Naive B cell (primary cell): ENCODE data around the gene HDDC2. TPM values are rescaled to one million over a fixed set of nuclear protein-coding genes. Genes with fewer than 3 reads are reported as not detected.
A peak's percentile ranks its signal among the peaks of the same experiment; 100 is the strongest.

Experiments
- ATAC-seq, 2 donors: fragments of 150-1000 bp; cut with Tn5 transposase; 2 replicates each; pipeline ENCODE4 v1.10.0; 2021; ENCODE audit warnings: low read depth in 2 of 2, mild to moderate bottlenecking in 2 of 2, moderate library complexity in 2 of 2
- DNase-seq: peaks from one replicate; pipeline ENCODE4 v3.0.0; 2022
- H3K27ac Mint-ChIP-seq, 6 donors: one replicate each; pipeline ENCODE4 v1.8.0; 2020 to 2022; ENCODE audit warnings: mild to moderate bottlenecking in 6 of 6, mixed read lengths in 6 of 6, moderate library complexity in 5 of 6, inconsistent platforms in 2 of 6
- H3K27me3 Mint-ChIP-seq, 3 donors: one replicate each; pipeline ENCODE4 v1.8.0; 2021 to 2022; ENCODE audit warnings: mixed read lengths in 3 of 3, mild to moderate bottlenecking in 1 of 3
- H3K36me3 Mint-ChIP-seq, 2 donors: one replicate each; pipeline ENCODE4 v1.8.0; 2020 to 2022; ENCODE audit warnings: mixed read lengths in 2 of 2, inconsistent platforms in 1 of 2, mild to moderate bottlenecking in 1 of 2
- H3K4me1 Mint-ChIP-seq, 3 donors: one replicate each; pipeline ENCODE4 v1.8.0; 2020 to 2022; ENCODE audit warnings: mixed read lengths in 3 of 3, inconsistent platforms in 1 of 3, mild to moderate bottlenecking in 1 of 3, moderate library complexity in 1 of 3
- H3K4me3 Mint-ChIP-seq, 8 donors: one replicate each; pipeline ENCODE4 v1.8.0; 2020 to 2022; ENCODE audit warnings: mild to moderate bottlenecking in 8 of 8, mixed read lengths in 8 of 8, moderate library complexity in 8 of 8, inconsistent platforms in 2 of 8
- H3K9me3 Mint-ChIP-seq, 7 donors: one replicate each; pipeline ENCODE4 v1.8.0; 2020 to 2022; ENCODE audit warnings: mixed read lengths in 7 of 7, mild to moderate bottlenecking in 5 of 7, inconsistent platforms in 2 of 7, moderate library complexity in 1 of 7
- polyA plus RNA-seq, 6 donors: library from polyadenylated mRNA; unstranded; fragments of 300-500 nt; fragmentation: Illumina TruSeq; gene quantifications; one replicate each; pipeline ENCODE4 v1.2.3, GENCODE V29; 2021; ENCODE audit warnings: low read depth in 6 of 6

Gene HDDC2
- polyA plus RNA-seq, 6 donors from 2014 or later = 79.1 to 137 (median 102) TPM

DNA sequence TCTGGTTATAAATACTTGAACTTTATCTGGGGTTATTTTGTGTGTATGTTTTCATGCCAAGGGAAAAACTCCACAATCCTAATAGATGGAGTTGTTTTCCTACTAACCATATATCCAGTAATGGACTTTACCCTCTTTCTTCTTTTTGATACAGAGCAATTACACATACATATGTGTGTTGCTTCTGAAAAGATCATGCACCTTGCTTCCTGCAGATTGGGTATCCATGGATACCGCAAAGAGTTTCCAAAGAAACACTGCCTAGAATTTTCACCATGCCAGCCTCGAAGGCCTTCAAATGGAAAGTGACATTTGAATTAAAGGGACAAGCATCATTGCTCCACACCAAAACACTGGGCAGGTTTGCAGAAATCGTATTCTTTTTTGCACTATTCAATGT lies 26.8 kb downstream of the HDDC2 start:
- H3K27ac Mint-ChIP-seq = no peak overlapping the region
- H3K4me1 Mint-ChIP-seq = peaks cover 0 to 6% (median 4%) of the 10 kb centered on the region in 3 donors
- H3K27me3 Mint-ChIP-seq = no peaks in the 10 kb centered on the region
- peaks cover 36 to 50% of the 10 kb centered on the region in 2 donors for H3K36me3 Mint-ChIP-seq
- ATAC-seq (no peak), DNase-seq (no peak)
- no peak overlapping the region for H3K4me3 Mint-ChIP-seq
- peaks cover 0 to 2% (median 0%) of the 10 kb centered on the region in 7 donors for H3K9me3 Mint-ChIP-seq

DNA sequence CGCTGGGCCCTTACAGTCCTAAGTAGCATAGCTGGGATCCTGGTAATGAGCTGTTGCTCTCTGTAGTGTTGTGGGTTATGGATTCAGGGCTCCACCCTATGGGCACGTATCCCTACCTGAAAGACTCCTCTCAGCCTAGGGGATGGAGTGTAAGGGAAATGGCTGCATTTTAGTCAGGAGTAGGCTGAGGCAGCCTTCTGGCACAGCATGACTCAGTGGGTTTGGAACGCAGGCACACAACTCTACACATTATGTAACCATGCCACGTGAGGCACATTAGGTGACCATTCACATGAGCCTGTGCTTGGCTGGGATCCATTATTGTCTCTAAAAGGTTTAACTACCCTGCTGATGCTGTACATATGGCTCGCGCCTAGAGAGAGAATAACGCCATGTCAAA lies 27.8 kb downstream of the HDDC2 start:
- Mint-ChIP-seq H3K27me3 (no peaks in the 10 kb centered on the region), H3K9me3 (no peaks in the 10 kb centered on the region), H3K4me1 (peaks cover 0 to 6% (median 4%) of the 10 kb centered on the region in 3 donors), H3K36me3 (peaks cover 33 to 48% of the 10 kb centered on the region in 2 donors), H3K4me3 (no peak overlapping the region), H3K27ac (peak overlapping the region in 1 of 6 donors; percentile 28)
- no peak for DNase-seq
- ATAC-seq = no peak

DNA sequence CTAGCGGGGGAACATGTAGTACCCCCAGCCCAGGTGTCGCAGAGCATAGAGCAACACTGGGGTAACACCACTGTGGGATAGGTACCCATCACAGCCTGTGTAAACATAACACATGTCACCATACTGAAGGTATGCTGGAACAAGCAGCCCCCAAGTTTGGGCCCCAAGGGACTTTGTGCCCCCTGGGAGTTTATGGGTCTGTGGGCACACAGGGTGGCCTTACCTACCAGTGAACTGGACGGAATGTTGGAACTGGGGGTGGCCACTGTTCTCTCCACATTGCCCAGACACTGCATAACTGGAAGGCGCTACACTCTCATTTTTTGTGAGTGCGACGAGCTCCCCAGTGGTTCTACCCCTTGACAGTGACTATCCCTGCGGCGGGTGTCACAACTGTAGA lies 28.5 kb downstream of the HDDC2 start:
- peaks cover 0 to 6% (median 0%) of the 10 kb centered on the region in 3 donors for H3K4me1 Mint-ChIP-seq
- no peak for ATAC-seq
- H3K27me3 Mint-ChIP-seq = no peaks in the 10 kb centered on the region
- H3K9me3 Mint-ChIP-seq = no peaks in the 10 kb centered on the region
- no peak overlapping the region for H3K27ac Mint-ChIP-seq
- H3K36me3 Mint-ChIP-seq = peaks cover 26 to 42% of the 10 kb centered on the region in 2 donors
- H3K4me3 Mint-ChIP-seq = no peak overlapping the region
- no peak for DNase-seq

DNA sequence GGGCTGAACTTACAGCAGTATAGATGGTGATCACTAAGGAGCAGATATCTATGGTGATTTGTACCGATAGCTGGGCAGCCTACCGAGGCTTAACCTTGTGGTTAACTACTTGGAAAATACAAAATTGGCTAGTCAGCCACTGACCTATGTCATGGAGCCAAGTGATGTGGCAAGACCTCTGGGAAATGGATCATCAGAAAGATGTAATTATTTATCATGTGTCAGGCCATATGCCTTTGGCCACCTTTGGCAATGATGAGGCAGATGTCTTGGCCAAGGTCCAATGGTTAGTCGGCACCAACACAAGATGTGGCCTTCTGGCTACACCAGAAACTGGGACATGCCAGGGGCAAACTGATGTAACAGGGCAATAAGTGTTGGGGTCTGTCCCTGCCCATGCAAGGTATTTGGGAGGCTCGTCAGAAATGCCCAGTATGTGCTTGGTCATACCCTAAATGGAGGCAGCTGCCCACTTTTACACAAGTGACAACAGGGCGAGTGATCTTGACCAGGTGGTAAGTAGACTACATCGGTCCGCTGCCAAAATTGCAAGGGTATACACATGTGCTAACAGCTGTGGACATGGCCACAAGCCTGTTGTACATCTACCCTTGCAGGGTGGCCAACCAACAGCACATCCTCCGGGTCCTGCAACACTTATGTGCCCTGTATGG lies 30.1 kb downstream of the HDDC2 start:
- no peak for ATAC-seq
- Mint-ChIP-seq H3K27me3 (no peaks in the 10 kb centered on the region), H3K36me3 (peaks cover 20 to 36% of the 10 kb centered on the region in 2 donors), H3K4me3 (no peak overlapping the region), H3K27ac (no peak overlapping the region), H3K9me3 (no peaks in the 10 kb centered on the region), H3K4me1 (peaks cover 0 to 6% (median 0%) of the 10 kb centered on the region in 3 donors)
- DNase-seq = no peak

DNA sequence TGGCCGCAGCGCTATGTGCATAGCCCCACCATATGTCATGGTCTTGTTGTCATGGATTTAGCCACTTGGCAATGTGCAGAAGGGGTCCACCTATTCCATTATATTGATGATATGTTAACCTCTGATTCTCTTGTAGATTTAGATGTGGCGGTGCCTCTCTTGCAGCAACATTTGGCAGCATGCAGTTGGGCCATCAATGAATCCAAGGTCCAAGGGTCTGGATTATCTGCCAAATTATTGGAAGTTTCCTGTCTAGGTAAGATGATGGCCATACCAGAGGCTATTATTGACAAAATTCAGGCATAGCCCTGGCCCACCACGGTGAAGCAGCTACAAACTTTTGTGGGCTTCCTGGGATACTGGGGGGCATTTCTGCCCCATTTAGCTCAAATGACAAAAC lies 31.4 kb downstream of the HDDC2 start:
- H3K27ac Mint-ChIP-seq = no peak overlapping the region
- no peak for DNase-seq
- H3K9me3 Mint-ChIP-seq = no peaks in the 10 kb centered on the region
- H3K4me3 Mint-ChIP-seq = no peak overlapping the region
- H3K36me3 Mint-ChIP-seq = peaks cover 8 to 25% of the 10 kb centered on the region in 2 donors
- H3K4me1 Mint-ChIP-seq = no peaks in the 10 kb centered on the region
- H3K27me3 Mint-ChIP-seq = no peaks in the 10 kb centered on the region
- no peak for ATAC-seq

DNA sequence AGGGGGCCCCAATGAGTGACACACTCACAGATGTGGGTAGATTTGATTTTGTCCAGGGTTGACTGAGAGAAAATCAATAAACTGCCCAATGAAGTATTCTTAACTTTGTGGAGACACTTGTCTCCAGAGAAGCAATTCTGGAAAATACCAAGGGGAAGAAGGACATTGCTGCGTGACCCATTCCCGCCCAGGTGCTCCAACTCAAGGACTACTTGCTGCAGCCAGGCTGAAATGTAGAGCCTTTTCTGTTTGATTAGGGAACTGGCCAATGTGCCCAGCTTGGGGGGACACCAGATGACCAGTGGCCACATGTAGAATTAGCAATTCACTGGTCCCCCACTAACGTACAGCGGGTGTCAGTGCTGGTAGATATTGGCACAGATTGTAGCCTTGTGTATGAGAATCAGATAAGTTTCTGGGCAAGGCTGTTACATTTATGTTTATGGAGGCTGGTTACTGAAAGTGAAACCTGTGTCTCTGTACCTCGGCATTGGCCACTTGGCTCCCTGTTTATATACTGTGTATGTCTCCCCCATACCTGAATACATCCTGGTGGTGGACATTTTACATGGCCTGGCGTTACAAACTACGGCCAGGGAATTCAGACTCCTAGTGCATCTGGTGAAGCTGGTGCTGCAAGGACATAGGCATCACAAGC lies 32.3 kb downstream of the HDDC2 start:
- no peaks in the 10 kb centered on the region for H3K9me3 Mint-ChIP-seq
- H3K27me3 Mint-ChIP-seq = no peaks in the 10 kb centered on the region
- DNase-seq (no peak), ATAC-seq (no peak)
- peaks cover 0 to 18% of the 10 kb centered on the region in 2 donors for H3K36me3 Mint-ChIP-seq
- no peaks in the 10 kb centered on the region for H3K4me1 Mint-ChIP-seq
- H3K4me3 Mint-ChIP-seq = no peak overlapping the region
- no peak overlapping the region for H3K27ac Mint-ChIP-seq

DNA sequence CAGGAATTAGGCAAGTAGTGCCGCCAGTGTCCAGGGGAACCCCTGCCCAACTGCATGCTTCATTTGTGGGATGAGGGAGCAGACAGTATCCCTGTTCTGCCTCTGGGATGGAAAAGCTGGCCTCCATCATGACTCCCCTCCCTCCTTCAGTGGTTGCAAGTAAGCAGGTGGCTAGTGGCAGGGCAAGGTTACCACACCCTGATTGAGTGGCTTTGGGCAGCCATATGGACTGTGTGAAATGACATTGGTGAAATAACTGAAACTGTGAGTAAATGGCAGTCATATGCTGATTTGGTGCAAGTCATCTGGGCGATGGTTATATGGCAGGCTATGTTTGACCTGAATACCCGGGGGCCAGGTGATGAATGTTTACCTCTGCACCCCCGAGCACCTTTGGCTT lies 33.0 kb downstream of the HDDC2 start:
- ATAC-seq (no peak), DNase-seq (no peak)
- Mint-ChIP-seq H3K27me3 (no peaks in the 10 kb centered on the region), H3K9me3 (no peaks in the 10 kb centered on the region), H3K4me1 (no peaks in the 10 kb centered on the region), H3K4me3 (no peak overlapping the region), H3K27ac (no peak overlapping the region), H3K36me3 (peaks cover 0 to 12% of the 10 kb centered on the region in 2 donors)

DNA sequence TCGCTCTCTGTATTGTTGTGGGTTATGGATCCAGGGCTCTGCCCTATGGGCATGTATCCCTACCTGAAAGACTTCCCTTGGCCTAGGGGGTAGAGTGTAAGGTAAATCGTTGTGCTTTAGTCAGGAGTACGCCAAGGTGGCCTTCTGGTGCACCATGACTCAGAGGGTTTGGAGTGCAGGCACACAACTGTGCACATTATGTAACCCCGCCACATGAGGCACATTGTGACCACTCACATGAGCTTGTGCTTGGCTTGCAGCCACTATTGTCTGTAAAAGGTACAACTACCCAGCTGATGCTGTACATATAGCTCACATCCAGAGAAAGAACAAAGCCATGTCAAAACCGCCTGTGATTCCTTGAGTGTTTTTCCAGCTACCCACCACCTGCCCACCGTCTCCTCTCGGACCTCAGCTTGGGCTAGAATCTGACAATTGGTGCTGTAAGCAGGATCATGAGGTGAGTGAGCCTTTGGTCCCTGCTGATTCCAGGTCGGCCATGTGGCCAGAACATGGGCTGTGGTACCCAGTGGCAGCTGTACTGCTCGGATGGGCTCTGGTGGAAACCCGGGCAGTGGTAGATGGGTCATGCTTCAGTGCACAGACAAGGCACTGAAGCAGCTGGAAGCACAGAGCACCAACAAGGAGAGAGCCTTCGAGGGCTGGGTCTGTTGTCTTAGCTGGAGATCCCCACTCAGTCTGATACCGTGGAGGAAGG lies 33.8 kb downstream of the HDDC2 start:
- Mint-ChIP-seq H3K4me3 (no peak overlapping the region), H3K4me1 (no peaks in the 10 kb centered on the region), H3K36me3 (peaks cover 0 to 12% of the 10 kb centered on the region in 2 donors), H3K9me3 (no peaks in the 10 kb centered on the region), H3K27ac (peak overlapping the region in 1 of 6 donors; percentile 60), H3K27me3 (no peaks in the 10 kb centered on the region)
- DNase-seq (no peak), ATAC-seq (no peak)

DNA sequence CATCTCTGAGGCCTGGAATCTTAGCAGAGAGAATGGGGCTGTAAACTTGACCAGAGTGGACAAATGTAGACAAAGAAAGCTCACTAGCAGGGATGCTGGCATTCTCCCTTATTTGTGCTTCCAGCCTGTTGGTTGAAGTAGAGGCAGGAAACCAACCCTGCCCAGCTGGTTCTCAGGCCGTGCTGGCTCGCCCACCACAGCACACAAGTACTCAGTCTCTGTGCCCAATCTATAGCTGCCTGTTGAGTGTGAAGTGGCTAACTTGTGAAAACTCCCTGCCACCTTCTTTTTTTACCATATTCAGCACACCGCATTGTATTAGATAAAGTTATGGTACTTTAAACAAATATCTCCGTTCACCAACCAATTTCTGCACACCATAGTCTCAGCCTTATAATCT lies 37.3 kb downstream of the HDDC2 start:
- no peak overlapping the region for H3K4me3 Mint-ChIP-seq

DNA sequence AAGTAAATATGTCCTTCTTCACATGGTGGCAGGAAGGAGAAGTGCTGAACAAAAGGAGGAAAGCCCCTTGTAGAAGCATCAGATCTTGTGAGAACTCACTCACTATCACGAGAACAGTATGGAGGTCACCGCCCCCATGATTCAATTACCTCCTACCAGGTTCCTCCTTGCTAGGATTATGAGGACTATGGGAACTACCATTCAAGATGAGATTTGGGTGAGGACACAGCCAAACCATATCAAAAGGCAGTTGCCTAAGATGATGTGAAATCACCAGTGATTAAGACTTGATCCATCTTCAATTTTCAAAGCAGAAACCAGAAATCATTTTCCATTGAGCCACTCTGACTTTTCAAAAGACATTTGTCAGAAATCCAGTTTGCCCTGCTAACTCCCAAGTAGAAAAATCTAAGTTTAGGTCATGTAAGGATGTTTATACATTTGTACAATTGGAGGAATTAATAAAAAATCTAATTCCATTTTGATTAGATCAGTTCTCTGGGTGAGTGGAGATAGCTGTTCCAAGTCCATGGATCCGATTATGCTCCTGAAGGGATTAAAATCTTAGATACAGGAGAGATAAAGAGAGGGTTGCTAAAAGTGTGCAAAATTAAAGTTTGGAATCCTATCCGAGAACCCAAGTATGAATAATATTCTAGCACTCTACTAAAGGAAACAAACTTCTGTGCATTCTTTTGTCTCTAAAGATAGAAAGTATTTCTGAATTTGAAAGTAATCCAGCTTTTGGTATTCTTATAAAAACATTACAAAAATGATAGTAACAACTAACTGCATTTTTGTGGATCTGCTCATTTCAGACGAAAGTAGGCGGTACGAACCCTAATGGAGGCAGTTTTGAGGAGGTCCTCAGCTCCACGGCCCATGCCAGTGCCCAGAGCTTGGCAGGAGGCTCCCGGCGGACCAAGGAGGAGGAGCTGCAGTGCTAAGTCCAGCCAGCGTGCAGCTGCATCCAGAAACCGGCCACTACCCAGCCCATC lies 39.5 kb downstream of the HDDC2 start:
- Mint-ChIP-seq H3K9me3 (peaks cover 0 to 18% (median 7%) of the 10 kb centered on the region in 7 donors), H3K27me3 (no peaks in the 10 kb centered on the region), H3K4me1 (no peaks in the 10 kb centered on the region), H3K27ac (no peak overlapping the region), H3K36me3 (peaks cover 0 to 6% of the 10 kb centered on the region in 2 donors), H3K4me3 (no peak overlapping the region)
- DNase-seq = no peak
- ATAC-seq = peak in 1 of 2 donors; percentile 20

More for the DNA sequence above, 37.3 kb downstream of the HDDC2 start:
- Mint-ChIP-seq H3K27ac (no peak overlapping the region), H3K4me1 (no peaks in the 10 kb centered on the region), H3K36me3 (peaks cover 0 to 6% of the 10 kb centered on the region in 2 donors), H3K9me3 (peaks cover 0 to 18% (median 7%) of the 10 kb centered on the region in 7 donors), H3K27me3 (no peaks in the 10 kb centered on the region)
- no peak for DNase-seq
- no peak for ATAC-seq

DNA sequence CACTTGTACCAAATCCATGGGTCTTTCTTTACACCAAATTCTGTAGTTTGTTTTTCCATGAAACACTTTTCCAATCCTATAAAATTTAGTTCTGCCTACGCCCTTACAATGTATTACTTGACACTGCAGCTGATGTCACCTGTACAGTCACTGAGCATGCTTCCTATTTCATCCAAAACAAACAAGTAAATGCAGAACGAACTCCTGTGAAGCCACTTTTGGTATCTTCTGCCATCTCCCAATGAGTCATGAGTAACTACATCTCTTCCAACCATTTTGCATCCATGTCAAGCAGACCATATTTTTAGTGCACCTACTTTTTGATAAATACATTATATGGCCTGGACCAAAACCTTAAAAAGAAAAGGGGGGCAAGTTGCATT lies 42.4 kb downstream of the HDDC2 start:
- Mint-ChIP-seq H3K27me3 (no peaks in the 10 kb centered on the region), H3K27ac (no peak overlapping the region), H3K4me1 (no peaks in the 10 kb centered on the region), H3K4me3 (no peak overlapping the region), H3K36me3 (peaks cover 0 to 6% of the 10 kb centered on the region in 2 donors), H3K9me3 (peaks cover 0 to 18% (median 7%) of the 10 kb centered on the region in 7 donors)
- DNase-seq (no peak), ATAC-seq (no peak)

DNA sequence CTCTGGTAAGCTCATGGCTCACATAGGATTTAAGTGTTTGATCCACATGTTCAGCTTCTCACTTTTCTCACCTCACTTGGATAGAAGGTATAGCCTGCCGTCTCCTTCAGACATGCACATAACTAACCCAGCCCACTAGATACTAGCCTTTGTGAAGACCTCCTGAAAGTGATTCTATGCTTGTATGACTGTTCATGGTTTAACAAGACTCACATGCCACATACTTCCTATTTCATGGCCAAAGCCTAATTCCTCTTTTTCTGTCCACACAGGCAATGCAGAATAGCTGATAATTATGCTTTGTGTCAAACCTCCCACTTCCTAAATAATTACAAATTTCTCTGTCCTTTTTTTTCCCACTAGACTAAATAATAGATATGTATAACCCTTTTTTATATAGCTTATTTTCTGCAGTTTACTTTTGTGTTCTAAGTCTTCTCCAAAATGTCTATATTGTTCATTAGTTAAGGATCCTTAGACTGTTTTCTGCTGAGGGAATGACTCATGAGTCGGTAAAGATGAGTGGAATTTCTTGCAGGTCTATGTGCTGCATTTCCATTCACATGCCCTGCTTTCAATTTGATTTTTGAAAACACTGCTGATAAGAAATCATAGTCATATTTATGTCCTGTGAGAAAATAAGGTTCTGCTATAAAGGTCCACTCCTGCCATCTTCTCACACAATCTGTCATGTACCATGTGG lies 43.0 kb downstream of the HDDC2 start:
- H3K4me1 Mint-ChIP-seq = no peaks in the 10 kb centered on the region
- peaks cover 0 to 18% (median 7%) of the 10 kb centered on the region in 7 donors for H3K9me3 Mint-ChIP-seq
- H3K4me3 Mint-ChIP-seq = no peak overlapping the region
- no peak overlapping the region for H3K27ac Mint-ChIP-seq
- H3K36me3 Mint-ChIP-seq = peaks cover 0 to 6% of the 10 kb centered on the region in 2 donors
- no peak for DNase-seq
- no peak for ATAC-seq
- no peaks in the 10 kb centered on the region for H3K27me3 Mint-ChIP-seq
